Measurements from ENCODE around the gene FSTL4. TPM values are rescaled to one million over a fixed set of nuclear protein-coding genes. Genes with fewer than 3 reads are reported as not detected.

FSTL4 gene
- polyA plus RNA-seq, 1 donor (not counting 4 experiments of a cell fraction or from before 2014, with no cell fraction given), result 1.7 TPM

- no peak for DNase-seq (ENCODE audit: low read depth, low spot score)
- FAIRE-seq, result no peak
- TF ChIP-seq CTCF (optimal IDR thresholded peaks at IDR 0.05 in 1 of 3, IDR thresholded peaks at IDR 0.05 in 1 of 3, conservative IDR thresholded peaks at IDR 0.05 in 1 of 3; ENCODE audit: extremely low read depth in 1 of 3, insufficient read depth in 2 of 3, low read length in 3 of 3) (no peak), EZH2 (IDR thresholded peaks at IDR 0.05; ENCODE audit: low read length) (no peak)
- no peak overlapping the region for H2AFZ ChIP-seq (ENCODE audit: control insufficient read depth, low read length)
- H3K79me2 ChIP-seq (ENCODE audit: control insufficient read depth, insufficient read depth, low read length), result no peaks in the 10 kb centered on the region
- no peaks in the 10 kb centered on the region for H3K9me3 ChIP-seq (ENCODE audit: control insufficient read depth, low read depth, low read length)
- no peaks in the 10 kb centered on the region for H3K4me1 ChIP-seq (ENCODE audit: control insufficient read depth, extremely low read depth, insufficient read depth, low read length)
- H3K4me2 ChIP-seq (ENCODE audit: control insufficient read depth, extremely low read depth, insufficient read depth, low read depth, low read length), result no peak overlapping the region
- H3K9ac ChIP-seq (ENCODE audit: control insufficient read depth, extremely low read depth, insufficient read depth, low read length), result no peak overlapping the region
- no peaks in the 10 kb centered on the region for H3K9me1 ChIP-seq (ENCODE audit: control insufficient read depth, extremely low read depth, insufficient read depth, low read length)
- H4K20me1 ChIP-seq (ENCODE audit: control insufficient read depth, extremely low read depth, insufficient read depth, low read length), result no peaks in the 10 kb centered on the region
- no peak overlapping the region for H3K4me3 ChIP-seq (ENCODE audit: control insufficient read depth in 2 of 3, extremely low read depth in 1 of 3, insufficient read depth in 2 of 3, low read depth in 1 of 3, low read length in 3 of 3)
- no peaks in the 10 kb centered on the region for H3K36me3 ChIP-seq (ENCODE audit: control insufficient read depth in 2 of 2, extremely low read depth in 1 of 2, insufficient read depth in 2 of 2, low read length in 2 of 2)
- dilution Hi-C loops (cut with MboI; ENCODE audit: extremely low pct_ligation_motif_present, low sequenced_read_pairs), result no loop called here
- peaks cover 3% of the 10 kb centered on the region for H3K27me3 ChIP-seq (ENCODE audit: control insufficient read depth, extremely low read depth, insufficient read depth, low read length)
- H3K27ac ChIP-seq (ENCODE audit: control insufficient read depth, insufficient read depth, low read length), result no peak overlapping the region
These were observed 252.5 kb downstream of the FSTL4 start for GRCh38 chr5:133359861-133360260.

GRCh38 chr5:133358271-133358670, 254.1 kb downstream of the FSTL4 start:
- Histone ChIP-seq H3K27me3 (ENCODE audit: control insufficient read depth, extremely low read depth, insufficient read depth, low read length) (peaks cover 3% of the 10 kb centered on the region), H3K4me1 (ENCODE audit: control insufficient read depth, extremely low read depth, insufficient read depth, low read length) (no peaks in the 10 kb centered on the region), H3K4me2 (ENCODE audit: control insufficient read depth, extremely low read depth, insufficient read depth, low read depth, low read length) (no peak overlapping the region), H3K9ac (ENCODE audit: control insufficient read depth, extremely low read depth, insufficient read depth, low read length) (no peak overlapping the region), H3K36me3 (ENCODE audit: control insufficient read depth in 2 of 2, extremely low read depth in 1 of 2, insufficient read depth in 2 of 2, low read length in 2 of 2) (no peaks in the 10 kb centered on the region), H2AFZ (ENCODE audit: control insufficient read depth, low read length) (no peak overlapping the region), H3K9me1 (ENCODE audit: control insufficient read depth, extremely low read depth, insufficient read depth, low read length) (no peaks in the 10 kb centered on the region), H4K20me1 (ENCODE audit: control insufficient read depth, extremely low read depth, insufficient read depth, low read length) (no peaks in the 10 kb centered on the region), H3K4me3 (ENCODE audit: control insufficient read depth in 2 of 3, extremely low read depth in 1 of 3, insufficient read depth in 2 of 3, low read depth in 1 of 3, low read length in 3 of 3) (no peak overlapping the region), H3K27ac (ENCODE audit: control insufficient read depth, insufficient read depth, low read length) (no peak overlapping the region), H3K79me2 (ENCODE audit: control insufficient read depth, insufficient read depth, low read length) (no peaks in the 10 kb centered on the region), H3K9me3 (ENCODE audit: control insufficient read depth, low read depth, low read length) (no peaks in the 10 kb centered on the region)
- FAIRE-seq (no peak), DNase-seq (ENCODE audit: low read depth, low spot score) (no peak)
- dilution Hi-C loops (cut with MboI; ENCODE audit: extremely low pct_ligation_motif_present, low sequenced_read_pairs), result no loop called here
- TF ChIP-seq EZH2 (IDR thresholded peaks at IDR 0.05; ENCODE audit: low read length), result no peak
- TF ChIP-seq CTCF (optimal IDR thresholded peaks at IDR 0.05 in 1 of 3, IDR thresholded peaks at IDR 0.05 in 1 of 3, conservative IDR thresholded peaks at IDR 0.05 in 1 of 3; ENCODE audit: extremely low read depth in 1 of 3, insufficient read depth in 2 of 3, low read length in 3 of 3), result no peak

Measured in keratinocyte (primary cell).